Panc1 (cell line): Measurements from ENCODE around the gene DUXB. TPM values are rescaled to one million over a fixed set of nuclear protein-coding genes. Genes with fewer than 3 reads are reported as not detected.

Source experiments
- ATAC-seq: fragments of 200-7000 bp; cut with Tn5 transposase; 2 replicates; pipeline ENCODE4 v1.9.1; 2020; ENCODE audit warnings: mild to moderate bottlenecking, moderate library complexity
- BruUV-seq: library from RNA; stranded (reverse); fragments of 400-500 nt; replicated peaks from 2 replicates; lab custom pipeline; 2021; lab: Mats Ljungman, UMichigan
- CTCF ChIA-PET: fragments of 300-600 bp; sonication (Branson Sonifier 250); formaldehyde crosslinking; loops from one replicate; lab custom pipeline; 2022; ENCODE audit warnings: antibody characterized with exemption; lab: Charles Lee
- POLR2A ChIA-PET: fragments of 300-600 bp; sonication (Branson Sonifier 250); formaldehyde crosslinking; loops from one replicate; lab custom pipeline; 2022; ENCODE audit warnings: antibody characterized with exemption; lab: Charles Lee
- DNase-seq: peaks from one replicate; pipeline ENCODE4 v3.0.0-alpha.2; 2010; ENCODE audit warnings: low read depth, low spot score
- H3K27ac ChIP-seq: 2 replicates; pipeline ENCODE4 v1.5.1; 2011; ENCODE audit warnings: mild to moderate bottlenecking, low read length, inconsistent platforms
- H3K27me3 ChIP-seq: fragments of 200-500 bp; sonication (Bioruptor generic); 2 replicates; pipeline ENCODE4 v1.6.0; 2014; ENCODE audit warnings: low read length, inconsistent platforms; ENCODE audit not compliant: control insufficient read depth, insufficient read depth
- H3K36me3 ChIP-seq: fragments of 200-500 bp; sonication (Bioruptor generic); 2 replicates; pipeline ENCODE4 v1.5.1; 2014; ENCODE audit warnings: inconsistent platforms, mild to moderate bottlenecking, low read length, moderate library complexity; ENCODE audit not compliant: control insufficient read depth, insufficient read depth
- H3K4me1 ChIP-seq: 2 replicates; pipeline ENCODE4 v1.5.1; 2011; ENCODE audit warnings: inconsistent platforms, mild to moderate bottlenecking, low read length, moderate library complexity; ENCODE audit not compliant: control insufficient read depth, insufficient read depth
- H3K4me3 ChIP-seq, 2 experiments: 2 replicates each; pipeline ENCODE4 v1.5.1; 2011 to 2012; ENCODE audit warnings: low read depth in 2 of 2, low read length in 2 of 2, mild to moderate bottlenecking in 2 of 2, inconsistent platforms in 1 of 2, moderate library complexity in 1 of 2
- H3K9me3 ChIP-seq: fragments of 200-500 bp; sonication (Bioruptor generic); 2 replicates; pipeline ENCODE4 v1.5.1; 2014; ENCODE audit warnings: low read depth, mild to moderate bottlenecking, inconsistent platforms, low read length, moderate library complexity; ENCODE audit not compliant: control insufficient read depth, insufficient read depth
- POLR2AphosphoS5 ChIP-seq: IDR thresholded peaks from 2 replicates; pipeline ENCODE4 v1.6.1; 2012; ENCODE audit warnings: mild to moderate bottlenecking, low read depth, low read length, moderate library complexity
- SIN3A ChIP-seq: IDR thresholded peaks from 2 replicates; pipeline ENCODE4 v1.6.1; 2012; ENCODE audit warnings: low read depth, mild to moderate bottlenecking, low read length, moderate library complexity, borderline replicate concordance; ENCODE audit not compliant: insufficient read depth
- TCF7L2 ChIP-seq: IDR thresholded peaks from 2 replicates; pipeline ENCODE4 v1.6.1; 2011; ENCODE audit warnings: mild to moderate bottlenecking, low read depth, low read length, inconsistent platforms
- in situ Hi-C: cut with HindIII; loops from 2 replicates; pipeline ENCODE4 v1.10.0; 2016; ENCODE audit warnings: low sequenced_read_pairs, low pct_unique_long_range_greater_than_20kb
- intact Hi-C: fragments of 100-400 bp; cut with micrococcal nuclease; formaldehyde crosslinking; loops from one replicate; pipeline ENCODE4 v1.10.0; 2022; ENCODE audit not compliant: unreplicated experiment
- total RNA-seq: library from RNA; stranded (reverse); gene quantifications from one replicate; pipeline ENCODE4 v1.2.1, GENCODE V29; 2021; ENCODE audit not compliant: unreplicated experiment
- TF ChIP-seq, protein P1 (sequence below), 2 experiments: IDR thresholded peaks; 2 replicates each; pipeline ENCODE4 v1.6.1; 2011 to 2012; ENCODE audit warnings: low read depth in 2 of 2, control low read depth in 1 of 2, low read length in 1 of 2, mild to moderate bottlenecking in 1 of 2, moderate library complexity in 1 of 2; ENCODE audit not compliant: insufficient read depth in 1 of 2
- TF ChIP-seq, protein P2 (sequence below): fragments of 450-650 bp; IDR thresholded peaks from 2 replicates; pipeline ENCODE4 v1.5.1; 2017; ENCODE audit warnings: mild to moderate bottlenecking

The DUXB gene
- total RNA-seq, 1 experiment from 2014 or later, result not detected

DNA sequence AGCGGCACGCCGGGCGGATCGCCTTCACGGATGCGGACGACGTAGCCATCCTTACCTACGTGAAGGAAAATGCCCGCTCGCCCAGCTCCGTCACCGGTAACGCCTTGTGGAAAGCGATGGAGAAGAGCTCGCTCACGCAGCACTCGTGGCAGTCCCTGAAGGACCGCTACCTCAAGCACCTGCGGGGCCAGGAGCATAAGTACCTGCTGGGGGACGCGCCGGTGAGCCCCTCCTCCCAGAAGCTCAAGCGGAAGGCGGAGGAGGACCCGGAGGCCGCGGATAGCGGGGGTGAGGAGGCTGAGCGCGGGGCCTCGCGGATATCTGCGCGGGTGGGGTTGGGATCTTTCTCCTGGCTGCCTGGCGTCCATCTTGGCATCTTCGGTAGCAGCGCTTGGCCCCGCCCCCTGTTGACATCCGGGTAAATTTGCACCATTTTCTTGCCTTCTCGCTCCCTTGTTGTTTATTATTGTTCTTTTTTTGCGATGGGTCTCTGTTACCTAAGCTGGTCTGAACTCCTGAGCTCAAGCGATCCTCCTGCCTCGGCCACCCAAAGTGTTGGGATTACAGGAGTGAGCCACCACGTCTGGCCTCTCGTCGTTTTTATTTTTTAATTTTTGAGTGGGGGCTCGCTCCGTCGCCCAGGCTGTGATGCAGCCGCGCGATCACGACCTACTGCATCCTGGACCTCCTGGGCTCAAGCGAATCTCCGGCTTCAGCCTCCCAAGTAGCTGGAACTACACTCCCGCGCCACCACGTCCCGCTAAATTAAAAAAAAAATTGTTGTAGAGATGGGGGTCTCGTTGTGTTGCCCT, 52.8 kb downstream of the DUXB start:
- Histone ChIP-seq H3K27me3 (no peaks in the 10 kb centered on the region), H3K27ac (peak overlapping the region; percentile 82), H3K4me1 (peaks cover 9% of the 10 kb centered on the region), H3K4me3 (peak overlapping the region; percentile 96 to 98), H3K36me3 (peaks cover 15% of the 10 kb centered on the region), H3K9me3 (no peaks in the 10 kb centered on the region)
- no peak for DNase-seq
- ChIA-PET POLR2A (no interaction called here), CTCF (interaction anchor here (0.7 kb wide), 1 partner anchor 116 kb away, joined by 3 read pairs; no protein-coding TSS in a partner anchor)
- in situ Hi-C loops, result no loop called here
- TF ChIP-seq, protein P1, sequence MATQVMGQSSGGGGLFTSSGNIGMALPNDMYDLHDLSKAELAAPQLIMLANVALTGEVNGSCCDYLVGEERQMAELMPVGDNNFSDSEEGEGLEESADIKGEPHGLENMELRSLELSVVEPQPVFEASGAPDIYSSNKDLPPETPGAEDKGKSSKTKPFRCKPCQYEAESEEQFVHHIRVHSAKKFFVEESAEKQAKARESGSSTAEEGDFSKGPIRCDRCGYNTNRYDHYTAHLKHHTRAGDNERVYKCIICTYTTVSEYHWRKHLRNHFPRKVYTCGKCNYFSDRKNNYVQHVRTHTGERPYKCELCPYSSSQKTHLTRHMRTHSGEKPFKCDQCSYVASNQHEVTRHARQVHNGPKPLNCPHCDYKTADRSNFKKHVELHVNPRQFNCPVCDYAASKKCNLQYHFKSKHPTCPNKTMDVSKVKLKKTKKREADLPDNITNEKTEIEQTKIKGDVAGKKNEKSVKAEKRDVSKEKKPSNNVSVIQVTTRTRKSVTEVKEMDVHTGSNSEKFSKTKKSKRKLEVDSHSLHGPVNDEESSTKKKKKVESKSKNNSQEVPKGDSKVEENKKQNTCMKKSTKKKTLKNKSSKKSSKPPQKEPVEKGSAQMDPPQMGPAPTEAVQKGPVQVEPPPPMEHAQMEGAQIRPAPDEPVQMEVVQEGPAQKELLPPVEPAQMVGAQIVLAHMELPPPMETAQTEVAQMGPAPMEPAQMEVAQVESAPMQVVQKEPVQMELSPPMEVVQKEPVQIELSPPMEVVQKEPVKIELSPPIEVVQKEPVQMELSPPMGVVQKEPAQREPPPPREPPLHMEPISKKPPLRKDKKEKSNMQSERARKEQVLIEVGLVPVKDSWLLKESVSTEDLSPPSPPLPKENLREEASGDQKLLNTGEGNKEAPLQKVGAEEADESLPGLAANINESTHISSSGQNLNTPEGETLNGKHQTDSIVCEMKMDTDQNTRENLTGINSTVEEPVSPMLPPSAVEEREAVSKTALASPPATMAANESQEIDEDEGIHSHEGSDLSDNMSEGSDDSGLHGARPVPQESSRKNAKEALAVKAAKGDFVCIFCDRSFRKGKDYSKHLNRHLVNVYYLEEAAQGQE (IDR thresholded peaks at IDR 0.05; ENCODE audit: insufficient read depth in 1 of 2, low read depth in 2 of 2, low read length in 1 of 2), result no peak
- TF ChIP-seq, protein P2, sequence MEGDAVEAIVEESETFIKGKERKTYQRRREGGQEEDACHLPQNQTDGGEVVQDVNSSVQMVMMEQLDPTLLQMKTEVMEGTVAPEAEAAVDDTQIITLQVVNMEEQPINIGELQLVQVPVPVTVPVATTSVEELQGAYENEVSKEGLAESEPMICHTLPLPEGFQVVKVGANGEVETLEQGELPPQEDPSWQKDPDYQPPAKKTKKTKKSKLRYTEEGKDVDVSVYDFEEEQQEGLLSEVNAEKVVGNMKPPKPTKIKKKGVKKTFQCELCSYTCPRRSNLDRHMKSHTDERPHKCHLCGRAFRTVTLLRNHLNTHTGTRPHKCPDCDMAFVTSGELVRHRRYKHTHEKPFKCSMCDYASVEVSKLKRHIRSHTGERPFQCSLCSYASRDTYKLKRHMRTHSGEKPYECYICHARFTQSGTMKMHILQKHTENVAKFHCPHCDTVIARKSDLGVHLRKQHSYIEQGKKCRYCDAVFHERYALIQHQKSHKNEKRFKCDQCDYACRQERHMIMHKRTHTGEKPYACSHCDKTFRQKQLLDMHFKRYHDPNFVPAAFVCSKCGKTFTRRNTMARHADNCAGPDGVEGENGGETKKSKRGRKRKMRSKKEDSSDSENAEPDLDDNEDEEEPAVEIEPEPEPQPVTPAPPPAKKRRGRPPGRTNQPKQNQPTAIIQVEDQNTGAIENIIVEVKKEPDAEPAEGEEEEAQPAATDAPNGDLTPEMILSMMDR, result no peak
- TF ChIP-seq TCF7L2 (no peak), POLR2AphosphoS5 (no peak), SIN3A (no peak)
- intact Hi-C loops, result loop anchor here (10.0 kb wide), 1 partner anchor 116 kb away; no protein-coding TSS in a partner anchor
- ATAC-seq, result peak; percentile 62
- no TSS peak for BruUV-seq

DNA sequence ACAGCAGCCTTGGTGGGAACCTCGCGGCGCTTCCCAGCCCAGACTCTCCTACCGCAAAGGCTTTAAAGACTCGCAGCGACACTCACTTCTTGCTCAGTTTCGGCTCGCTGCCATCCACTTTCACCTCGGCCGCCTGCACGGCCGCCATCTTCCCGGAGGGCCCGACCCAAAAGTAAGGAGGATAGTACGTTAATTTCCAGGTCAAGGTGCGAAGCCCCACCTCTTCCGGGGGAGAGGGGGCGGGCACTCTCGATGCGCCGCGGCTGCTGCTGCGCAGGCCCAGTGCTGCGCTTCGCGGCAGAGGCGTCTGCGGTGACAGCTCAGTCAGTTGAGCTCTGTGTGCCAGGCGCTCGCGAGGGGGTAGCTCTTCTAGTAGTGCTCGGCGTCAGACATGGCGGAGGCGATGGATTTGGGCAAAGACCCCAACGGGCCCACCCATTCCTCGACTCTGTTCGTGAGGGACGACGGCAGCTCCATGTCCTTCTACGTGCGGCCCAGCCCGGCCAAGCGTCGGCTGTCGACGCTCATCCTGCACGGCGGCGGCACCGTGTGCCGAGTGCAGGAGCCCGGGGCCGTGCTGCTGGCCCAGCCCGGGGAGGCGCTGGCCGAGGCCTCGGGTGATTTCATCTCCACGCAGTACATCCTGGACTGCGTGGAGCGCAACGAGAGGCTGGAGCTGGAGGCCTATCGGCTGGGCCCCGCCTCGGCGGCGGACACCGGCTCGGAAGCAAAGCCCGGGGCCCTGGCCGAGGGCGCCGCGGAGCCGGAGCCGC, 53.6 kb downstream of the DUXB start, which contains the start of the genes KARS1 and TERF2IP:
TSS of gene KARS1 (minus strand) at position 174 of the 773 bp plus-strand sequence. CDS start at position 148, 26 bp downstream.
TSS of gene TERF2IP (plus strand) at position 282 of the 773 bp plus-strand sequence. CDS start at position 392, 110 bp downstream.
- Histone ChIP-seq H3K4me1 (peaks cover 9% of the 10 kb centered on the region), H3K36me3 (peaks cover 20% of the 10 kb centered on the region), H3K27ac (peak within 1 kb of the TSS; percentile 97), H3K27me3 (no peaks in the 10 kb centered on the region), H3K9me3 (no peaks in the 10 kb centered on the region), H3K4me3 (peak within 1 kb of the TSS; percentile 96 to 98)
- POLR2A ChIA-PET, result interaction anchor here (0.5 to 0.6 kb wide), 2 partner anchors 119 to 130 kb away, joined by 4 read pairs; no protein-coding TSS in a partner anchor
- CTCF ChIA-PET, result no interaction called here
- DNase-seq (peak; percentile 78), ATAC-seq (peak; percentile 97)
- no TSS peak for BruUV-seq
- in situ Hi-C loops (no loop called here), intact Hi-C loops (loop anchor here (10.0 kb wide), 1 partner anchor 117 kb away; no protein-coding TSS in a partner anchor)
- TF ChIP-seq SIN3A (peak; percentile 69; the same call in 1 of the 2 replicates), POLR2AphosphoS5 (peak; percentile 85), TCF7L2 (no peak)
- TF ChIP-seq, protein P2, result no peak
- TF ChIP-seq, protein P1 (IDR thresholded peaks at IDR 0.05; ENCODE audit: insufficient read depth in 1 of 2, low read depth in 2 of 2, low read length in 1 of 2), result no peak
